Measurements from ENCODE around the gene TPRX2. TPM values are rescaled to one million over a fixed set of nuclear protein-coding genes. Genes with fewer than 3 reads are reported as not detected.

The TPRX2 gene
- total RNA-seq, result not detected in 2 replicates

DNA sequence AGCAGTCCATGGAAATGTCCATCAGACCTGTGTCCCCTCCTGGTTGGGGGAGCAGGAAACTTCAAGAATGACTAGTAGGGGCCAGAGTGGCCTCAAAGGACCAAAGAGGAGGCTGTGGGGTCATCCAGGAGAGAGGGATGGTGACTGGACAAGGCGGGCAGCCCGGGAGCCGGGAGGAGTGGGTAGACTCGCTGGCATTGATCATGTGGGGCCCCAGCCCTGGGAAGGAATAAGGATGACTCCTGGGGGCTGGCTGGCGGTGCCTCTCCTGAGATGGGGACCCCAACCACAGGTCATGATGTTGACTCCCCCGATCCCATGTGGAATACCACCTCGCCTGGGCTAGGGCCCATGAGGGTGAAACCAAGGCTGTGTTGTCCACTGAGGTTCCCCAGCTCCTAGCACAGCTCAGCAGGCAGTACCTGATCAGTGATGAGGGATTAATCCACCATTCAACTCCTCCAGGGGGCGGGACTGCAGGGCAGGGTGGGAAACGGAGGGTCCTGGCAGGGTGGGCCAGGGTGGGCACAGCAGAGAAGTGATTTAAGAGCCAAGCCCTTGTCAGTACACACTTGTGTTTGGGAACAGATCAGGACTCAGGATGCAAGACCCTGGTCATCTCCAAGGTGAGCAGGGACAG lies at the start of gene TPRX2:
Gene TPRX2 (plus strand): TSS at position 590 of the 640 bp plus-strand sequence. CDS start 12 bp downstream, at position 602.

GRCh38 chr19:47821460-47822020 lies 37.5 kb upstream of the TPRX2 start, which contains the start of gene CRX:
Gene CRX, plus strand, starts transcription at chr19:47821937. Its CDS starts 12,507 bp downstream, at chr19:47834444.

GRCh38 chr19:47886010-47886559 lies 27.1 kb downstream of the TPRX2 start, which contains the start of gene SULT2A1:
Gene SULT2A1, minus strand, starts transcription at chr19:47886315. Its CDS starts 58 bp downstream, at chr19:47886257.

Other genes with a start within 250 kb of the TPRX2 start
- gene EHD2, start 145.8 kb upstream of the TPRX2 start, total RNA-seq, result 121 and 124 TPM in 2 replicates
- 145 and 178 TPM in 2 replicates for gene NOP53, start 113.7 kb upstream of the TPRX2 start, total RNA-seq
- 596 and 773 TPM in 2 replicates for gene SELENOW, start 80.5 kb upstream of the TPRX2 start, total RNA-seq
- not detected in 2 replicates for gene TPRX1, start 54.7 kb upstream of the TPRX2 start, total RNA-seq
- not detected in 2 replicates for gene CRX, start 37.3 kb upstream of the TPRX2 start, total RNA-seq
- not detected in 2 replicates for gene SULT2A1, start 27.1 kb downstream of the TPRX2 start, total RNA-seq
- gene BSPH1, start 132.9 kb downstream of the TPRX2 start, total RNA-seq, result not detected in 2 replicates
- gene ELSPBP1, start 135.4 kb downstream of the TPRX2 start, total RNA-seq, result not detected in 2 replicates
- gene CABP5, start 184.8 kb downstream of the TPRX2 start, total RNA-seq, result not detected in 2 replicates

All from airway epithelial cell (primary cell).